ENCODE data around the gene TBX18.

GRCh38 chr6:84766799-84767525, 2.6 kb upstream of the TBX18 start:
- TF ChIP-seq CTCF (IDR thresholded peaks at IDR 0.05) (no peak), POLR2AphosphoS5 (IDR thresholded peaks at IDR 0.05) (no peak)

All from breast epithelium (tissue), 3 donors.